ENCODE results near the gene CTDSPL.

The CTDSPL gene

GRCh38 chr3:37984051-37984450, 122.4 kb downstream of the CTDSPL start:
- no peak overlapping the region for H3K27ac ChIP-seq (ENCODE audit: poor library complexity, severe bottlenecking)
- TF ChIP-seq CTCF (IDR thresholded peaks at IDR 0.05; ENCODE audit: poor library complexity, severe bottlenecking): no peak

DNA sequence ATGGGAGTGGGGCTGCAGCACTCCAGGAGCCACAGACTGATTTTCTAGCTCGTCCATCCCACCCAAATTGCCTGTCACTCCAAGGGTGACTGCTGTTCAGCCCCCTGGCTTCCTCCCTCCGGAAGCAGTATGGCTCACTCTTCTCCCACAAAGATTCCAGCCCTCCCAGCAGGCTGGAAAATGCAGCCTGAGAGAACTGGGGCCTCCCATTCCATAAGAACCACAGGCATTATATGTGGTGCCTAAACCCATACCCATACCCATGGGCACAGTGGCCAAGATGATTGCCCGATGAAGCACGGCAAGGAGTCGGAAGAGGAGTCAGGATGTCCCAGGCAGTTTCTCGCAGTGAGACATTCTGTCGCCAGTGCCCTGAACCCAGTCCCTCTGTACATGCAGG, 122.9 kb downstream of the CTDSPL start:
- no peaks in the 10 kb centered on the region for H3K27me3 ChIP-seq (ENCODE audit: insufficient read depth, poor library complexity, severe bottlenecking)
- H3K27ac ChIP-seq (ENCODE audit: poor library complexity, severe bottlenecking): no peak overlapping the region
- H3K36me3 ChIP-seq (ENCODE audit: low read depth): peaks cover 6% of the 10 kb centered on the region; the same call in 1 of the 2 replicates
- DNase-seq (ENCODE audit: low spot score) (no peak), ATAC-seq (ENCODE audit: low read depth) (no peak)
- TF ChIP-seq CTCF (IDR thresholded peaks at IDR 0.05; ENCODE audit: poor library complexity, severe bottlenecking): no peak
- no peaks in the 10 kb centered on the region for H3K4me1 ChIP-seq (ENCODE audit: insufficient read depth, poor library complexity, severe bottlenecking)
- no peak overlapping the region for H3K4me3 ChIP-seq (ENCODE audit: severe bottlenecking)
- no peaks in the 10 kb centered on the region for H3K9me3 ChIP-seq (ENCODE audit: severe bottlenecking)

More at GRCh38 chr3:37984051-37984450, 122.4 kb downstream of the CTDSPL start:
- DNase-seq (ENCODE audit: low spot score) (no peak), ATAC-seq (ENCODE audit: low read depth) (no peak)
- H3K4me1 ChIP-seq (ENCODE audit: insufficient read depth, poor library complexity, severe bottlenecking): no peaks in the 10 kb centered on the region
- no peaks in the 10 kb centered on the region for H3K9me3 ChIP-seq (ENCODE audit: severe bottlenecking)
- H3K36me3 ChIP-seq (ENCODE audit: low read depth): peaks cover 8% of the 10 kb centered on the region; the same call in 1 of the 2 replicates
- H3K27me3 ChIP-seq (ENCODE audit: insufficient read depth, poor library complexity, severe bottlenecking): no peaks in the 10 kb centered on the region
- H3K4me3 ChIP-seq (ENCODE audit: severe bottlenecking): no peak overlapping the region

DNA sequence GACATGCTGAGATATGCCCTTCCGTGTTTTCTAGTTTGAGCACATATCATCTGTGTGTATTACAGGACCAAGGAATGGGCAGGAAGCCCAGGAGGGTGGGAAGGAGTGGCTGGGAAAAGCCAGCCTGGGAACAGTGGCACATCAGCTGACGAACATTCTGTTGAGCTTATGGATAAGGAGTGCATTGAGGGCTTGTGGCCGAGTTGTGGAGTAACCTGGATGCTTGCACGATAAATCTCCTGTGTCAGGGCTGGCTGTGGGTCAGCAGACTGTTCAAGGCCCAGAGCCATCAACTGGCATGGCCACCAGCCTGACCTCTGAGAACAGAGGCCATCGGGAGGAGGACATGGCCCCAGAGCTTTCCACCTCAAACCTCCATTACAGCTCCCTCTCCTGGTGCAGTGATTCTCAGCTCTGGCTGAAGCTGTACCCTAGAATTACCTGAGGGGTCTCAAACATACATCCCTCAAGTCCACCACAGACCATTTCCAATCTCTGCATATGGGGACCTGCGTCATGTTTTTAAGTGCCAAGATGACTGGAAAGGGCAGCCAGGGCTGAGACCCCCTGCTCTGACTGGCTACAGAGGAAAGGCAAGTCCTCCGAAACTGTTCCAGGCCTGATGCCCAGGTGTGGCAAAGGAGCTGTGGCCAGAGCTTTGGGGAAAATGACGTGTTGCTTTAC, 124.1 kb downstream of the CTDSPL start:
- no peaks in the 10 kb centered on the region for H3K27me3 ChIP-seq (ENCODE audit: insufficient read depth, poor library complexity, severe bottlenecking)
- TF ChIP-seq CTCF (IDR thresholded peaks at IDR 0.05; ENCODE audit: poor library complexity, severe bottlenecking): no peak
- no peaks in the 10 kb centered on the region; the same call in 1 of the 2 replicates for H3K36me3 ChIP-seq (ENCODE audit: low read depth)
- ATAC-seq (ENCODE audit: low read depth) (no peak), DNase-seq (ENCODE audit: low spot score) (no peak)
- no peak overlapping the region for H3K4me3 ChIP-seq (ENCODE audit: severe bottlenecking)
- no peaks in the 10 kb centered on the region for H3K4me1 ChIP-seq (ENCODE audit: insufficient read depth, poor library complexity, severe bottlenecking)
- H3K9me3 ChIP-seq (ENCODE audit: severe bottlenecking): no peaks in the 10 kb centered on the region
- H3K27ac ChIP-seq (ENCODE audit: poor library complexity, severe bottlenecking): no peak overlapping the region

- peak; percentile 67 for ATAC-seq (ENCODE audit: low read depth)
- TF ChIP-seq CTCF (IDR thresholded peaks at IDR 0.05; ENCODE audit: poor library complexity, severe bottlenecking): no peak
- Histone ChIP-seq H3K4me3 (ENCODE audit: severe bottlenecking) (no peak overlapping the region), H3K36me3 (ENCODE audit: low read depth) (no peaks in the 10 kb centered on the region; the same call in 1 of the 2 replicates), H3K27ac (ENCODE audit: poor library complexity, severe bottlenecking) (no peak overlapping the region), H3K4me1 (ENCODE audit: insufficient read depth, poor library complexity, severe bottlenecking) (no peaks in the 10 kb centered on the region), H3K9me3 (ENCODE audit: severe bottlenecking) (no peaks in the 10 kb centered on the region), H3K27me3 (ENCODE audit: insufficient read depth, poor library complexity, severe bottlenecking) (no peaks in the 10 kb centered on the region)
- DNase-seq (ENCODE audit: low spot score): peak; percentile 63
These were observed 125.0 kb downstream of the CTDSPL start for GRCh38 chr3:37986479-37987314.
